Measurements from ENCODE around the gene COL7A1. TPM values are rescaled to one million over a fixed set of nuclear protein-coding genes. Genes with fewer than 3 reads are reported as not detected.
A peak's percentile ranks its signal among the peaks of the same experiment; 100 is the strongest.

COL7A1 gene
- polyA plus RNA-seq, 3 donors = 0.37 to 1.9 TPM; not detected in 1

- intact Hi-C loops (cut with micrococcal nuclease) = loop anchor here (2.0 to 10.0 kb wide), 3 partner anchors 82 to 274 kb away; a partner anchor contains a TSS
- peak; percentile 87 for TF ChIP-seq CTCF (IDR thresholded peaks at IDR 0.05)
- WGBS (ENCODE audit: insufficient coverage) = 65% methylated on average over 7 of the region's 10 CpGs
- Mint-ChIP-seq H3K4me1 (peaks cover 71% of the 10 kb centered on the region), H3K27me3 (ENCODE audit: low read depth in 3 of 3) (peaks cover 0 to 2% (median 1%) of the 10 kb centered on the region in 3 donors), H3K9me3 (no peaks in the 10 kb centered on the region), H3K27ac (peak overlapping the region; percentile 60 to 92 (median 82)), H3K4me3 (no peak overlapping the region), H3K36me3 (peaks cover 49 to 75% of the 10 kb centered on the region in 2 donors)
- Histone ChIP-seq H3K79me2 (ENCODE audit: insufficient read depth, low read length) (peaks cover 41% of the 10 kb centered on the region), H4K20me1 (ENCODE audit: insufficient read depth, low read length) (peaks cover 14% of the 10 kb centered on the region), H3K4me2 (replicated peaks; ENCODE audit: extremely low read depth, low read length, poor library complexity, severe bottlenecking) (no peak overlapping the region), H2AFZ (ENCODE audit: insufficient read depth, low read depth, low read length, poor library complexity, severe bottlenecking) (no peak overlapping the region), H3K27ac (ENCODE audit: low read depth in 1 of 2, low read length in 2 of 2) (peak overlapping the region; percentile 31 to 49), H3K9ac (ENCODE audit: insufficient read depth, low read length, poor library complexity, severe bottlenecking) (no peak overlapping the region), H3K27me3 (ENCODE audit: control insufficient read depth in 2 of 2, insufficient read depth in 2 of 2, low read length in 2 of 2) (no peaks in the 10 kb centered on the region), H3K4me3 (replicated peaks in 1 of 3; ENCODE audit: low read depth in 2 of 3, low read length in 3 of 3) (no peak overlapping the region), H3K36me3 (replicated peaks in 1 of 2; ENCODE audit: control insufficient read depth in 1 of 2, insufficient read depth in 2 of 2, low read length in 2 of 2) (peaks cover 37 to 50% of the 10 kb centered on the region in 2 donors), H3K9me3 (replicated peaks in 1 of 2; ENCODE audit: control insufficient read depth in 1 of 2, insufficient read depth in 1 of 2, low read length in 2 of 2) (no peaks in the 10 kb centered on the region), H3K4me1 (ENCODE audit: control insufficient read depth in 1 of 2, insufficient read depth in 2 of 2, low read length in 2 of 2) (peaks cover 55 to 75% of the 10 kb centered on the region in 2 donors)
- peak; percentile 91 to 94 (median 91) for DNase-seq
Observed at GRCh38 chr3:48548729-48549705, 46.1 kb downstream of the COL7A1 start.

- no peaks in the 10 kb centered on the region for H3K9me3 Mint-ChIP-seq
- WGBS (ENCODE audit: insufficient coverage) = no CpG with 5 or more reads among the region's 5 CpGs
- intact Hi-C loops (cut with micrococcal nuclease) = loop anchor here (2.0 to 10.0 kb wide), 3 partner anchors 81 to 273 kb away; a partner anchor contains a TSS
- Histone ChIP-seq H3K79me2 (ENCODE audit: insufficient read depth, low read length) (peaks cover 35% of the 10 kb centered on the region), H3K9me3 (replicated peaks in 1 of 2; ENCODE audit: control insufficient read depth in 1 of 2, insufficient read depth in 1 of 2, low read length in 2 of 2) (no peaks in the 10 kb centered on the region), H3K4me3 (replicated peaks in 1 of 3; ENCODE audit: low read depth in 2 of 3, low read length in 3 of 3) (no peak overlapping the region), H3K27me3 (ENCODE audit: control insufficient read depth in 2 of 2, insufficient read depth in 2 of 2, low read length in 2 of 2) (no peaks in the 10 kb centered on the region), H3K4me2 (replicated peaks; ENCODE audit: extremely low read depth, low read length, poor library complexity, severe bottlenecking) (no peak overlapping the region), H3K36me3 (replicated peaks in 1 of 2; ENCODE audit: control insufficient read depth in 1 of 2, insufficient read depth in 2 of 2, low read length in 2 of 2) (peaks cover 37 to 54% of the 10 kb centered on the region in 2 donors), H3K4me1 (ENCODE audit: control insufficient read depth in 1 of 2, insufficient read depth in 2 of 2, low read length in 2 of 2) (peaks cover 55 to 75% of the 10 kb centered on the region in 2 donors), H2AFZ (ENCODE audit: insufficient read depth, low read depth, low read length, poor library complexity, severe bottlenecking) (no peak overlapping the region), H3K27ac (ENCODE audit: low read depth in 1 of 2, low read length in 2 of 2) (no peak overlapping the region), H4K20me1 (ENCODE audit: insufficient read depth, low read length) (peaks cover 14% of the 10 kb centered on the region), H3K9ac (ENCODE audit: insufficient read depth, low read length, poor library complexity, severe bottlenecking) (no peak overlapping the region)
- H3K36me3 Mint-ChIP-seq = peaks cover 49 to 73% of the 10 kb centered on the region in 2 donors
- H3K4me1 Mint-ChIP-seq = peaks cover 71% of the 10 kb centered on the region
- no peak overlapping the region for H3K4me3 Mint-ChIP-seq
- peaks cover 0 to 2% (median 1%) of the 10 kb centered on the region in 3 donors for H3K27me3 Mint-ChIP-seq (ENCODE audit: low read depth in 3 of 3)
- no peak for DNase-seq
- no peak for TF ChIP-seq CTCF (IDR thresholded peaks at IDR 0.05)
- H3K27ac Mint-ChIP-seq = peak overlapping the region in 3 of 7 donors; percentile 54 to 78 (median 74)
Observed at GRCh38 chr3:48548126-48548525, 47.0 kb downstream of the COL7A1 start.

Measured in CD14-positive monocyte (primary cell).